ENCODE data around the gene PHACTR1. TPM values are rescaled to one million over a fixed set of nuclear protein-coding genes. Genes with fewer than 3 reads are reported as not detected.

PHACTR1 gene
- total RNA-seq, 1 experiment from 2014 or later = 0.05 TPM

- no TSS peak for BruUV-seq (replicated peaks)
- no peak for TF ChIP-seq REST (IDR thresholded peaks at IDR 0.05; ENCODE audit: insufficient read depth in 1 of 2, low read depth in 2 of 2, low read length in 1 of 2)
- no peak for TF ChIP-seq SIN3A (IDR thresholded peaks at IDR 0.05; ENCODE audit: borderline replicate concordance, insufficient read depth, low read depth, low read length)
- TF ChIP-seq TCF7L2 (IDR thresholded peaks at IDR 0.05; ENCODE audit: low read depth, low read length) = no peak
- TF ChIP-seq CTCF (IDR thresholded peaks at IDR 0.05) = no peak
- no peak for TF ChIP-seq POLR2AphosphoS5 (IDR thresholded peaks at IDR 0.05; ENCODE audit: low read depth, low read length)
- H3K27me3 ChIP-seq (ENCODE audit: control insufficient read depth, insufficient read depth, low read length) = no peaks in the 10 kb centered on the region
- no peaks in the 10 kb centered on the region for H3K36me3 ChIP-seq (ENCODE audit: control insufficient read depth, insufficient read depth, low read length)
- ChIA-PET CTCF (interaction anchor here (0.6 kb wide), 1 partner anchor 14 kb away, joined by 3 read pairs; no protein-coding TSS in a partner anchor), POLR2A (no interaction called here)
- no peak overlapping the region for H3K4me3 ChIP-seq (ENCODE audit: low read depth in 2 of 2, low read length in 2 of 2)
- H3K27ac ChIP-seq (ENCODE audit: low read length) = no peak overlapping the region
- no peaks in the 10 kb centered on the region for H3K9me3 ChIP-seq (ENCODE audit: control insufficient read depth, insufficient read depth, low read depth, low read length)
- H3K4me1 ChIP-seq (ENCODE audit: control insufficient read depth, insufficient read depth, low read length) = no peaks in the 10 kb centered on the region
- in situ Hi-C loops (cut with HindIII; ENCODE audit: low pct_unique_long_range_greater_than_20kb, low sequenced_read_pairs) = no loop called here
- ATAC-seq = no peak
- intact Hi-C loops (cut with micrococcal nuclease; ENCODE audit: unreplicated experiment) = no loop called here
- no peak for DNase-seq (ENCODE audit: low read depth, low spot score)
Observed at GRCh38 chr6:12935637-12936036, 219.1 kb downstream of the PHACTR1 start.

DNA sequence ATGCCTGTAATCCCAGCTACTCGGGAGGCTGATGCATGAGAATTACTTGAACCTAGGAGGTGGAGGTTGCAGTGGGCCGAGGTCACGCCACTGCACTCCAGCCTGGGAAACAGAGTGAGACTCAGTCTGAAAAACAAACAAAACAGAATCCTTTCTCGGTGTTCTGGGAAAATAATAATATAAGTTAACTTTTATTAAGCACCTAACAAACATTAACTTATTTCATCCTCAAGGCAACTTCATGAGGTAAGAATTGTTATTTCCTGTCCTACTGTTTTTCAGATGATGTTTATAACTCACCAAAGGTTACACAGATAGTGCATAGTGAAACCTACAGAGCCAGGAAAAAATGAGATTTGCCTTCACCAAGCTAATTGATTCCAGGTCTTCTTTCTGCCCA is 221.4 kb downstream of the PHACTR1 start:
- no peak overlapping the region for H3K27ac ChIP-seq (ENCODE audit: low read length)
- H3K4me3 ChIP-seq (ENCODE audit: low read depth in 2 of 2, low read length in 2 of 2) = no peak overlapping the region
- H3K27me3 ChIP-seq (ENCODE audit: control insufficient read depth, insufficient read depth, low read length) = no peaks in the 10 kb centered on the region
- H3K4me1 ChIP-seq (ENCODE audit: control insufficient read depth, insufficient read depth, low read length) = no peaks in the 10 kb centered on the region
- intact Hi-C loops (cut with micrococcal nuclease; ENCODE audit: unreplicated experiment) = no loop called here
- DNase-seq (ENCODE audit: low read depth, low spot score) = no peak
- no peak for TF ChIP-seq TCF7L2 (IDR thresholded peaks at IDR 0.05; ENCODE audit: low read depth, low read length)
- TF ChIP-seq POLR2AphosphoS5 (IDR thresholded peaks at IDR 0.05; ENCODE audit: low read depth, low read length) = no peak
- TF ChIP-seq REST (IDR thresholded peaks at IDR 0.05; ENCODE audit: insufficient read depth in 1 of 2, low read depth in 2 of 2, low read length in 1 of 2) = no peak
- TF ChIP-seq CTCF (IDR thresholded peaks at IDR 0.05) = no peak
- TF ChIP-seq SIN3A (IDR thresholded peaks at IDR 0.05; ENCODE audit: borderline replicate concordance, insufficient read depth, low read depth, low read length) = no peak
- in situ Hi-C loops (cut with HindIII; ENCODE audit: low pct_unique_long_range_greater_than_20kb, low sequenced_read_pairs) = no loop called here
- CTCF ChIA-PET = no interaction called here
- no TSS peak for BruUV-seq (replicated peaks)
- no peaks in the 10 kb centered on the region for H3K36me3 ChIP-seq (ENCODE audit: control insufficient read depth, insufficient read depth, low read length)
- POLR2A ChIA-PET = no interaction called here
- no peak for ATAC-seq
- H3K9me3 ChIP-seq (ENCODE audit: control insufficient read depth, insufficient read depth, low read depth, low read length) = no peaks in the 10 kb centered on the region
